HepG2 (cell line): ENCODE results near the gene COMMD1. TPM values are rescaled to one million over a fixed set of nuclear protein-coding genes. Genes with fewer than 3 reads are reported as not detected.
"Not testable (repeated sequence)": the region's sequence is repeated elsewhere in the genome, so short reads cannot be mapped to it uniquely, and the experiment has no call there.

Experiments used
- ATAC-seq: fragments of 200-7000 bp; cut with Tn5 transposase; 3 replicates; pipeline ENCODE4 v1.9.1; 2020; ENCODE audit warnings: mild to moderate bottlenecking, moderate library complexity
- BruUV-seq: library from RNA; stranded (reverse); fragments of 400-500 nt; replicated peaks from 2 replicates; lab custom pipeline; 2021; lab: Mats Ljungman, UMichigan
- CTCF ChIA-PET: fragments of 300-600 bp; formaldehyde crosslinking; extraction: SDS; loops from one replicate; lab custom pipeline; 2021; ENCODE audit warnings: low total read pairs, inconsistent platforms, low intra/inter-chr PET ratio; lab: Yijun Ruan, JAX
- POLR2A ChIA-PET: fragments of 350-600 bp; sonication (Branson Sonifier 250); formaldehyde crosslinking; loops from one replicate; lab custom pipeline; 2020; ENCODE audit warnings: antibody characterized with exemption, inconsistent platforms; lab: Yijun Ruan, JAX
- DNase-seq: peaks from one replicate; pipeline ENCODE4 v3.0.0-alpha.2; 2015; ENCODE audit warnings: low spot score
- FAIRE-seq: peaks from 3 replicates; lab custom pipeline; 2011; peaks lifted over from hg19 to GRCh38; lab: Jason Lieb, UNC
- H2AFZ ChIP-seq: one replicate; pipeline ENCODE4 v1.6.1; 2011; ENCODE audit warnings: low read length, inconsistent platforms
- H3K27ac ChIP-seq: fragments of 300-600 bp; 3 replicates; pipeline ENCODE4 v1.8.0; 2011; ENCODE audit warnings: mixed run types, mild to moderate bottlenecking, mixed read lengths, low read length, inconsistent platforms; ENCODE audit not compliant: insufficient read depth; ENCODE audit errors: extremely low read length
- H3K27me3 ChIP-seq, 2 experiments: fragments of 200-600 bp in 1 of 2; 2 replicates in 1 of 2; 3 replicates in 1 of 2; pipeline versions ENCODE4 v1.6.0 to v1.8.0; 2011; ENCODE audit warnings: low read length in 2 of 2, mild to moderate bottlenecking in 2 of 2, moderate library complexity in 2 of 2, inconsistent platforms in 1 of 2; ENCODE audit not compliant: insufficient read depth in 2 of 2, control insufficient read depth in 1 of 2
- H3K36me3 ChIP-seq, 2 experiments: fragments of 200-600 bp in 1 of 2; replicated peaks in 1 of 2; 2 replicates in 1 of 2; 3 replicates in 1 of 2; pipeline versions ENCODE4 v1.5.1 to v1.8.0; 2011; ENCODE audit warnings: low read length in 2 of 2, inconsistent platforms in 1 of 2; ENCODE audit not compliant: insufficient read depth in 2 of 2, control insufficient read depth in 1 of 2
- H3K4me1 ChIP-seq: 2 replicates; pipeline ENCODE4 v1.5.1; 2012; ENCODE audit warnings: low read length, inconsistent platforms; ENCODE audit not compliant: insufficient read depth
- H3K4me2 ChIP-seq: 2 replicates; pipeline ENCODE4 v1.6.0; 2011; ENCODE audit warnings: low read depth, low read length, inconsistent platforms
- H3K4me3 ChIP-seq, 3 experiments: fragments of 200-600 bp in 1 of 3; sonication (generic), shearing (Covaris generic) in 1 of 3; replicated peaks in 1 of 3; 2 replicates each; pipeline ENCODE4 v1.5.1; 2011 to 2016; ENCODE audit warnings: low read length in 3 of 3, inconsistent platforms in 2 of 3, low read depth in 2 of 3, mild to moderate bottlenecking in 2 of 3, control low read depth in 1 of 3, mixed read lengths in 1 of 3; ENCODE audit not compliant: insufficient read depth in 1 of 3
- H3K79me2 ChIP-seq: one replicate; pipeline ENCODE4 v1.6.1; 2011; ENCODE audit warnings: low read length, inconsistent platforms; ENCODE audit not compliant: insufficient read depth
- H3K9ac ChIP-seq: 2 replicates; pipeline ENCODE4 v1.6.0; 2011; ENCODE audit warnings: mild to moderate bottlenecking, low read depth, low read length, inconsistent platforms; ENCODE audit not compliant: insufficient read depth
- H3K9me3 ChIP-seq: 2 replicates; pipeline ENCODE4 v1.5.1; 2012; ENCODE audit warnings: mild to moderate bottlenecking, low read length
- H4K20me1 ChIP-seq: 2 replicates; pipeline ENCODE4 v1.6.0; 2011; ENCODE audit warnings: inconsistent platforms, mild to moderate bottlenecking, low read length, moderate library complexity; ENCODE audit not compliant: insufficient read depth
- MTA3 ChIP-seq: sonication (generic); formaldehyde crosslinking; IDR thresholded peaks from 2 replicates; pipeline ENCODE4 v1.4.0; 2020; ENCODE audit warnings: missing genetic modification reagents
- WGBS: methylation state at CpG from one replicate; pipeline ENCODE4 v1.1.6; 2017; ENCODE audit warnings: low lambda C conversion rate; 5-methylcytosine and 5-hydroxymethylcytosine counted together
- in situ Hi-C: cut with HindIII; loops from 2 replicates; pipeline ENCODE4 v1.10.0; 2017; ENCODE audit warnings: low pct_unique_long_range_greater_than_20kb; ENCODE audit not compliant: extremely low pct_ligation_motif_present
- intact Hi-C: fragments of 100-400 bp; cut with micrococcal nuclease; formaldehyde crosslinking; loops from one replicate; pipeline ENCODE4 v1.10.0; 2022; ENCODE audit not compliant: unreplicated experiment
- polyA plus RNA-seq, 8 experiments: library from polyadenylated mRNA; depleted of rRNA in 3 of 8; stranded (reverse) in 7 of 8; unstranded in 1 of 8; fragments of >200 nt; fragmentation: Illumina TruSeq in 4 of 8; extraction: Trizol in 4 of 8; gene quantifications; 2 replicates each; pipeline versions ENCODE4 v1.2.1 to v1.2.3, GENCODE V29; 2011 to 2016; ENCODE audit warnings: low read depth in 4 of 8, missing spikeins in 1 of 8, mixed read lengths in 1 of 8; ENCODE audit not compliant: insufficient read depth in 1 of 8
- total RNA-seq, 5 experiments: library from RNA; depleted of rRNA; stranded (reverse); fragments of >200 nt; fragmentation: Illumina TruSeq; extraction: Trizol; gene quantifications; 2 replicates each; pipeline ENCODE4 v1.2.3, GENCODE V29; 2016; ENCODE audit warnings: low read depth in 1 of 5

The COMMD1 gene
- total and polyA plus RNA-seq, 2 of the 13 experiments (the other 11 are each of a cell fraction or from before 2014, with no cell fraction given): 25.7 to 105 TPM

- in situ Hi-C loops: not testable (repeated sequence)
Measured at GRCh38 chr2:62004428-62004827, 99.0 kb downstream of the COMMD1 start.

GRCh38 chr2:62007555-62007954, 102.1 kb downstream of the COMMD1 start:
- no peaks in the 10 kb centered on the region for H3K79me2 ChIP-seq
- WGBS: 97% methylated on average over 3 of the region's 3 CpGs
- H3K27me3 ChIP-seq: no peaks in the 10 kb centered on the region
- TF ChIP-seq MTA3 (CRISPR knock-in tag): no peak
- TF ChIP-seq, all 625 proteins: peak for 0
- Histone ChIP-seq H3K27ac (no peak overlapping the region), H3K9ac (no peak overlapping the region), H4K20me1 (no peaks in the 10 kb centered on the region), H3K9me3 (no peaks in the 10 kb centered on the region), H3K36me3 (no peaks in the 10 kb centered on the region), H3K4me2 (no peak overlapping the region), H2AFZ (no peak overlapping the region), H3K4me1 (no peaks in the 10 kb centered on the region), H3K4me3 (no peak overlapping the region)
- intact Hi-C loops (no loop called here), in situ Hi-C loops (no loop called here)
- ChIA-PET CTCF (no interaction called here), POLR2A (no interaction called here)
- no peak for FAIRE-seq
- ATAC-seq: no peak
- BruUV-seq: no TSS peak
- no peak for DNase-seq

More at GRCh38 chr2:62004428-62004827, 99.0 kb downstream of the COMMD1 start:
- H3K4me3 ChIP-seq, CTCF ChIA-PET, BruUV-seq, H4K20me1 ChIP-seq, H3K4me1 ChIP-seq, H3K9me3 ChIP-seq, H3K27ac ChIP-seq, FAIRE-seq, DNase-seq, H3K79me2 ChIP-seq, H3K36me3 ChIP-seq, ATAC-seq, H3K27me3 ChIP-seq, H3K4me2 ChIP-seq, intact Hi-C loops, H3K9ac ChIP-seq, H2AFZ ChIP-seq: not testable (repeated sequence)
- POLR2A ChIA-PET: interaction anchor here (0.8 kb wide), 1 partner anchor 12 kb away, joined by 3 read pairs; no protein-coding TSS in a partner anchor
- WGBS: 97% methylated on average over 5 of the region's 5 CpGs
